Fibroblast of lung (primary cell): ENCODE results near the gene SNRPD3.

Experiments
- CTCF ChIP-seq, 2 donors: IDR thresholded peaks in 1 of 2; conservative IDR thresholded peaks in 1 of 2; 1 replicate in 1 of 2; 2 replicates in 1 of 2; pipeline ENCODE4 v1.5.1; 2011 to 2012; ENCODE audit warnings: low read length in 2 of 2, control low read depth in 1 of 2, inconsistent platforms in 1 of 2, low read depth in 1 of 2, mild to moderate bottlenecking in 1 of 2
- EZH2 ChIP-seq: IDR thresholded peaks from 2 replicates; pipeline ENCODE4 v1.5.1; 2012; ENCODE audit warnings: low read length, control low read depth, mild to moderate bottlenecking; ENCODE audit errors: missing control alignments

GRCh38 chr22:24601217-24602104, 45.7 kb downstream of the SNRPD3 start:
- TF ChIP-seq CTCF (conservative IDR thresholded peaks at IDR 0.05 in 1 of 2, IDR thresholded peaks at IDR 0.05 in 1 of 2; ENCODE audit: low read depth in 1 of 2, low read length in 2 of 2) (no peak), EZH2 (no peak)
